ENCODE measurements around the gene C14orf132.
"Not testable (repeated sequence)": the region's sequence is repeated elsewhere in the genome, so short reads cannot be mapped to it uniquely, and the experiment has no call there.

C14orf132 gene

DNA sequence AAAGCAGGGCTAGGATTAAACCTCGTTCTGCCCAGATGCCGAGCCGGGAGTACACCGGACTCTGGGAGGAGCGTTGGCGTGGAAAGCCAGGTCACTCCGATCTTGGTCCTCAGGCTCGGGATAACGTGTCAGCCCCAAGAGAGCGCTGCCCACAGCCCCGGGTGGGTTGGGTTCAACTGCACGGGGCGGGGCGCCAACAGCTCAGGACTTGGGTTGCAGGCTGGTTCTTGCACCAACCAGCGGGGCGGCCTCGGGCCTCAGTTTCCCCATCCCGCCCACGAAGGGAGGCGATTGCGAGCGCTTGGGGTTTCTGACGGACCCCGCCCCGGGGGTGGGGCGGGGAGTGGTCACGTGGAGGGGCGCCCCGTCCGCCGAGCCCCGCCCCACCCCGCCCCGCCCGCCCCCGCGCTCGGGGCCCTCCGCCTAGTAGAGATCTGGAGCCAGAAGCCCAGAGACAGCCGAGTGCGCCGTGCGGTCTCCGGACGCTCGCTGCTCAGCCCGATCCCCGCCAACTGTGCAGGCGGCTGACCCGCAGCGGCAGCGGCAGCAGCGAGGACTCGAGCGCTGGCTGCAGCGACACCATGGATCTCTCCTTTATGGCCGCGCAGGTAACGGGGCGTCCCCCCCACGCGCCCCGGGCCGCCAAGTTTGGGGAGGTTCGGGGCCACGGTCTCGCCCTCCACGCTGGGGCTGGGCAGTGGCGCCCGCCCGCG is at the start of gene C14orf132:
Gene C14orf132 (plus strand): TSS at position 443 of the 713 bp plus-strand sequence. CDS start 139 bp downstream, at position 582.
- in situ Hi-C loops (cut with HindIII; ENCODE audit: low sequenced_read_pairs), result no loop called here

- in situ Hi-C loops (cut with HindIII; ENCODE audit: low sequenced_read_pairs), result no loop called here
These were observed 45.2 kb upstream of the C14orf132 start for GRCh38 chr14:95993768-95994592.

- in situ Hi-C loops (cut with HindIII; ENCODE audit: low sequenced_read_pairs), result no loop called here
These were observed 44.6 kb upstream of the C14orf132 start for GRCh38 chr14:95994593-95994928.

GRCh38 chr14:95998656-95999055 is 40.5 kb upstream of the C14orf132 start:
- in situ Hi-C loops (cut with HindIII; ENCODE audit: low sequenced_read_pairs), result no loop called here

GRCh38 chr14:96001866-96002497 is 37.2 kb upstream of the C14orf132 start:
- in situ Hi-C loops (cut with HindIII; ENCODE audit: low sequenced_read_pairs), result no loop called here

DNA sequence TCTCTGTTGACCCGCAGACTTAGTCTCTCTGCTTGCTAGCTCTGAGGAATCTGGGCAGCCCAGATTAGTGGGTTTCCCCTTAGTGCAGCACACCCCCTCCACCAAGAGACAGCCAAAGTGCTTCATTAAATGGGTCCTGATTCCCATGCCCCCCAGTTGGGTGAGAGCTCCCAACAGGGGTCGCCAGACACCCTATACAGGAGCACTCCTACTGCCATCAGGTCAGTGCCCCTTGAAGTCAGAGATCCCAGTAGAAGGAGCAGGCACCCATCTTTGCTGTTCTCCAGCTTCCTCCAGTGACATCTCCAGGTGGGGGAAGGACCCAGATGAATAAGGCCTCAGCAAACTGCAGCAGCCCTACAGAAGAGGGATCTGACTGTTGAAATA is 36.7 kb upstream of the C14orf132 start:
- in situ Hi-C loops (cut with HindIII; ENCODE audit: low sequenced_read_pairs), result no loop called here

DNA sequence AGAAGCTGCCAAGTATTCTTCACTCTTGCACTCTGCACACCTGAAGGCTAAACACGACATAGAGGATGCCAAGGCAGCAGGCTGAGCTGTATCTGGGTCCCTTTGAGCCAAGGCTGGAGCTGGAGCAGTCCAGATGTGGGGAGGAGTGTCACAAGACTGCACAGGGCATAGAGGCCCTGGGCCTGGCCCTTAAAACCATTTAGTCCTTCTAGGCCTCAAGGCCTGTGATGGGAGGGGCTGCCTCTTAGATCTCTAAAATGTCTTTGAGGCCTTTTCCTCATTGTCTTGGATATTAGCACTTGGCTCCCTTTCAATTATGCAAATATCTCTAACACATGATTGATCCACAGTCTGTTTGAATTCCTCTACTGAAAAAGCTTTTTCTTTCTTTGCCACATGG is 28.0 kb upstream of the C14orf132 start:
- in situ Hi-C loops (cut with HindIII; ENCODE audit: low sequenced_read_pairs), result no loop called here

DNA sequence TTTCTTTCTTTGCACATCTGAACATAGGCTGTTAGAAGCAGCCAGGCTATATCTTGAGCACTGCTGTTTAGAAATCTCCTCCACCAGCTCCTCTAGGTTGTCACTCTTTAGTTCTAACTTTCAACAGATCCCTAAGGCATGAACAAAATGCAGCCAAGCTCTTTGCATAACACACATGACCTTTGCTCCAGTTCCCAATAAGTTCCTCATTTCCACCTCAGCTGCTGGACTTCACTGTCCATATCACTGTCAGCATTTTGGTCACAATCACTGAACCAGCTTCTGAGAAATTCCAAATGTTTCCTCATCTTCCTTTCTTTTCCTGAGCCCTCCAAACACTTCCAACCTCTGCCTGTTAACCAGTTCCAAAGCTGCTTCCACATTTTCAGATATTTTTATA is 27.6 kb upstream of the C14orf132 start:
- in situ Hi-C loops (cut with HindIII; ENCODE audit: low sequenced_read_pairs), result no loop called here

DNA sequence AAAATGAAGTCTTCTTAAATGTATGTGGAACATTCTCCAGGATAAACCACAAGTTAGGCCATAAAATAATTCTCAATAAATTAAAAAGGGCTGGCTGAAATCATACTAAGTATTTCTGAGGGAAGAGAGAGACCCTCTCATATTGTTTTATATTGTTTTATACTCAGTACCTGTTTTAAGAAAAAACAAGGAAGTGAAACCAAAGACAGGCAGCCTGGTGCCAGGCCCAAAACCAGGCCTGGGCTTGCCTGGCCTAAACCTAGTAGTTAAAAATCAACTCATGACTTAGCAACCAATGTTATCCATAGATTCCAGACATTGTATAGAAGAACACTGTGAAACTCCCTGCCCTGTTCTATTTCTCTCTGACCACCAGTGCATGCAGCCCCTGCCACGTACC is 26.4 kb upstream of the C14orf132 start:
- in situ Hi-C loops (cut with HindIII; ENCODE audit: low sequenced_read_pairs), result not testable (repeated sequence)

DNA sequence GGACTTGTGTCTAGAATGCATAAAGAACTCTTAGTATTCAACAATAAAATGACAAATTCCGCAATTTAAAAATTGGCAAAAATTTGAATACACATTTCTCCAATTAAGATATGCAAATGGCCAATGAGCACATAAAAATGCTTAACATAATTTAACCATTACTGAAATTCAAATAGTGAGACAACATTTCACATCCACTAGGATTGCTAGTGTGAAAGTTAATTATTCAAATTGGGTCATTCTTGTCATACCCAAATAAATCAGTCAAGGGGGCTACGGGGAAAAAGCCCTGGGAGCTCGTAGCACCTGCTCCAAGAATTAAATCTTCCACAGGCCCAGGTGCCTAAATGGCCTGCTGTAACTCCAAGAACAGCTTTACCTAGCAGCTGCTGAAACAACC is 25.0 kb upstream of the C14orf132 start:
- in situ Hi-C loops (cut with HindIII; ENCODE audit: low sequenced_read_pairs), result no loop called here

- in situ Hi-C loops (cut with HindIII; ENCODE audit: low sequenced_read_pairs), result no loop called here
These were observed 22.5 kb upstream of the C14orf132 start for GRCh38 chr14:96016501-96017160.

- in situ Hi-C loops (cut with HindIII; ENCODE audit: low sequenced_read_pairs), result no loop called here
These were observed 21.3 kb upstream of the C14orf132 start for GRCh38 chr14:96017882-96018281.

DNA sequence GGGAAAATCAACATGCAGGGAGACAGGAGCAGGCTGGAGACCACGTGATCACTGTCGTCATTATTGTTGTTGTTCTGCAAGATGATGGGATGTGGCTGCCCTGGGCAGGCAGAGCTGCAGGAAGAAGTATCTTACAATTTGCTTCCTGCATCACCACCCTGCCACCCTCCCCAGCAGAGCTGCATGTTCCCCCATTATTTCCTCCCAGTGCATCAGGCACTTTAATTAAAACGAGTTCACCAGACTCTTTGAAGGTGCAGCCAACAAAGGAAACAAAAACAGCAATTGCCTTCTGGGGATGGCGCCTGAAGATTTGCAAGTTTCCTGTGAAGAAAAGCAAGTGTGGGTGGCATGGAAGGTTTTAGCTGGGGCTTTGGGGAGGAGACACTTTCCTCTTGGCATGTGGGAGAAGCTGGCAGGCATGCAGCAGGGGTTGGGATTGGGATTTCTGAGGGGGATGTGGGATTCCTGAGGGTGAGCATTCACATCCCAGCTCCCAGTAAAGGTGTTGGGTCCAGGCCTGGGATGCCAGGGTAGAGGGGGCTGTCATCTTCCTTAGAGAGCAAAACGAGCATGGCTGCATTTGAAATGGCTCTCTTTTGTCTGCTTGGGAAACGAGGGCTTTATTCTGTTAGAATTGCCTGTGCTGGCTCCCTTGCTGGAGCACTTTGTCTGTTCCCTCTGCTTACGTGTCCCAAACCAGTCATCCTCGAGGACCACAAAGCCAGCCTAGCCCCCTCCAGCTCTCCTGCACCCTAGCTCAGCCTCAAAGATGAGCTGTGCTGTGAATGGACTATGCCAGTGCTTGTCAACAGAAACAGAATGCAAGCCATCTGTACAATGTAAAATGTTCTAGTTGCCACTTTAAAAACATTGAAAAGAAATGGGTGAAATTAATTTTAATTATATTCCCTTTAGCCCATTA is 11.5 kb upstream of the C14orf132 start:
- in situ Hi-C loops (cut with HindIII; ENCODE audit: low sequenced_read_pairs), result no loop called here

DNA sequence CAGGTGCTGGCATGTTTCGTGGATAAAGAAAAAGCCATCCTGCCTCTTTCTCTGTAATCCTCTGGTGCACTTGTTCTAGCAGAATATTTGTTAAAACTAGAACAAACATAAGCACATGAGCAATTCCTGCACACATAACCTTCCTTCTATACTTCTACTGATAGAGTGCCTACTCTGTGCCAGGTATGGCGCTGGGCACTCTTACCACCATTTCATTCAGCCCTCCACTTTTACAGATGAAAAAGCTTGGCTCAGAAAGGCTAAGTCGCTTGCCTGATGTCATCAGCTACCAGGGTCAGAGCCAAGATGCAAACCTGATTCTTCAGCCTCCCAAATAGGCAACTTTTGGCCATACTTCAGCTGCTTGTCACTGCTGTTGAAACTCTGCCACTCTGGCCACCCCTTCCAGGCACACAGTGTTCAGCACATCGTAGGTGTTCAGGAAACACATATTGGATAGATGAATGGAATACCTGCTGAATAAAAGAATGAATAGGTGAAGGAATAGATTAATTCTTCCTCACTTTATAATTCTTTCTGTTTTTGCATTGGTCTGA is 10.0 kb upstream of the C14orf132 start:
- in situ Hi-C loops (cut with HindIII; ENCODE audit: low sequenced_read_pairs), result no loop called here

- in situ Hi-C loops (cut with HindIII; ENCODE audit: low sequenced_read_pairs), result no loop called here
These were observed 8.9 kb upstream of the C14orf132 start for GRCh38 chr14:96030108-96030760.

- in situ Hi-C loops (cut with HindIII; ENCODE audit: low sequenced_read_pairs), result no loop called here
These were observed 7.5 kb upstream of the C14orf132 start for GRCh38 chr14:96031691-96032090.

DNA sequence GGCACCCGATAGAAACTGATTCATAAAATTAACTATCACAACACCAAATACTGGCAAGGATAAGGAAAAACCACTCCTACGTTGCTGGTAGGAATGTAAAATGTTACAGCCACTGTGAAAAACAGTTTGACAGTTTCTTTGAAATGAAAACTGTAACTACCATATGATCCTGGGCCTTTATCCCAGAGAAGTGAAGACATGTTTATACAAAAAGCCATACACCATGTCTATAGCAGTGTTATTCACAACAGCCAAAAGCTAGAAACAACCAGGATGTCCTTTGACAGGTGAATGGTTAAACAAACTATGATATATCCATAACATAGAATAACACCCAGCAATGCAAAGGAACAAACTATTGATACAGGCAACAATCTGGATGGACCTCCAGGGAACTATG is 3.7 kb upstream of the C14orf132 start:
- in situ Hi-C loops (cut with HindIII; ENCODE audit: low sequenced_read_pairs), result no loop called here

DNA sequence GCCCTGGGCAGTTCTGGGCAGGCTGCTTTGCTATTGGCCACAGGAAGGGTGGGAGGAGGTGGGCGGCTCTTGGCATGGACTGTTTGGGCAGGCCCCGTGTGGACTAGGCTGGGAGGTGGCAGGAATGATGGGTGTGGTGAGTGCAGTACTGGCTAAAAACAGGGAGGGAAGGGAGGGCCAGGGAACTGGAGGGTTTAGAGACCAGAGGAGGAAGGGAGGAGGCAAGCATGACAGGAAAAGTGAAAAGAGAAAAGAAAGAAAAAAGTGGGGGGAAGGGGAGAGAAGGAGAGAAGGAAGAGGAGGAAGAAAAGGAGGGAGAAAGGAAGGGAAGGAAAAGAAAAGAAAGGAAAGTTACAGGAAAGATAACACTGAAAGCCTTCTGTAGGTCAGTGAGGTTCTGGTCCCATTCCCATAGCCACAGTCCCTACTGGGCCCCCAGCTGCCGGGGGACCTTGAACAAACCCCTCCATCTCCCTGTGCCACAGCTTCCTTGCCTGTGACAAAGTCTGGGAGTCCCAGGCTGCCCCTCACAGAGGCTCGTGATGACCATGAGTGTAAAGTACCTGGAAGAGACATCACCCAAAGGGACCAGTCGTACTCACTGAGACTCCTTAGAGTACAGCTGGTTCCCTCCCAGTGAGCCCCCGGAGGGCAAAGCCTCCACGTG is 1.1 kb upstream of the C14orf132 start:
- in situ Hi-C loops (cut with HindIII; ENCODE audit: low sequenced_read_pairs), result no loop called here

- in situ Hi-C loops (cut with HindIII; ENCODE audit: low sequenced_read_pairs), result no loop called here
These were observed 623 bp upstream of the C14orf132 start for GRCh38 chr14:96038558-96038919.
